Measurements from ENCODE around the gene SLC35C1. TPM values are rescaled to one million over a fixed set of nuclear protein-coding genes. Genes with fewer than 3 reads are reported as not detected.

The SLC35C1 gene
- total and polyA plus RNA-seq, 2 of the 13 experiments (the other 11 are each of a cell fraction or from before 2014, with no cell fraction given) = 2.9 to 7.0 TPM

DNA sequence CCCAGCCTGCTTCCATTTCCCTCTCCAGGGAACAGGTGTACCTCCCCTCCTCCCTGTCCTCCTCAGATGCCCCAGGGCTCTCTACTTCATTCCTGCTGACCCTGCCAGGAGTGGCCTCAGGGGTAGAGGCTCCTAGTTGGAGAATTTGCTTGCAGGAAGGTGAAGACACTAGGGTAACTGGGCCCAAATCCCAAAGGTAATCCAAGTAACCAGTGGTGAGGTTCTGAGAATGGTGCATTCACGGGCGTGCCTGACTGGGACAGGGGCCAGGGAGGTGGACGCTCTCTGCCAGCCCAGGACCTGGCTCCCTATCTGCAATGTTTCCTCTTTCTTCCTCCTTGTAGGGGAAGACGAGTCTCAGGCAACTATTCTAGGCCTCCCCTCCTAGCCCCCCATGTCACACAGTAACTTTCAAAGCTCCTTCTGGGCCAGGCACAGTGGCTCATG is 2.9 kb downstream of the SLC35C1 start:
- peak overlapping the region; percentile 93 for H3K4me2 ChIP-seq (ENCODE audit: low read depth, low read length)
- 93% methylated on average over 3 of the region's 4 CpGs for WGBS (ENCODE audit: low lambda C conversion rate)
- no peaks in the 10 kb centered on the region; the same call in none of the 2 replicates for H4K20me1 ChIP-seq (ENCODE audit: insufficient read depth, low read length)
- no peak overlapping the region for H3K9ac ChIP-seq (ENCODE audit: insufficient read depth, low read depth, low read length)
- DNase-seq (ENCODE audit: low spot score) (no peak), ATAC-seq (no peak), FAIRE-seq (no peak)
- POLR2A ChIA-PET = interaction anchor here (4.1 kb wide), 1 partner anchor 39 kb away, joined by 14 read pairs; the partner anchor contains the start of gene CRY2
- intact Hi-C loops (cut with micrococcal nuclease; ENCODE audit: unreplicated experiment) = no loop called here
- CTCF ChIA-PET (ENCODE audit: low intra/inter-chr PET ratio, low total read pairs) = no interaction called here
- H3K27ac ChIP-seq (ENCODE audit: extremely low read length, insufficient read depth, low read length) = no peak overlapping the region
- BruUV-seq (replicated peaks) = no TSS peak
- H3K36me3 ChIP-seq (replicated peaks in 1 of 2; ENCODE audit: control insufficient read depth in 1 of 2, insufficient read depth in 2 of 2, low read length in 2 of 2) = peaks cover 1 to 16% of the 10 kb centered on the region in 2 experiments; a peak in 2 of 5 replicates
- H3K9me3 ChIP-seq (ENCODE audit: low read length) = no peaks in the 10 kb centered on the region
- peaks cover 0 to 5% of the 10 kb centered on the region in 2 experiments; a peak in 1 of 5 replicates for H3K27me3 ChIP-seq (ENCODE audit: control insufficient read depth in 1 of 2, insufficient read depth in 2 of 2, low read length in 2 of 2)
- H3K4me3 ChIP-seq (replicated peaks in 1 of 3; ENCODE audit: insufficient read depth in 1 of 3, low read depth in 2 of 3, low read length in 3 of 3) = 0 out of 6 replicates have a peak overlapping the region, but pooled peaks of 1 of the 3 experiments have one; percentile 89
- in situ Hi-C loops (cut with HindIII; ENCODE audit: extremely low pct_ligation_motif_present, low pct_unique_long_range_greater_than_20kb) = no loop called here
- peaks cover 11% of the 10 kb centered on the region for H3K79me2 ChIP-seq (ENCODE audit: insufficient read depth, low read length)
- H2AFZ ChIP-seq (ENCODE audit: low read length) = no peak overlapping the region
- peaks cover 32% of the 10 kb centered on the region for H3K4me1 ChIP-seq (ENCODE audit: insufficient read depth, low read length)
- TF ChIP-seq TBX3 (IDR thresholded peaks at IDR 0.05; ENCODE audit: borderline replicate concordance) = no peak
- TF ChIP-seq SMAD3 (CRISPR knock-in tag; IDR thresholded peaks at IDR 0.05) = no peak
- TF ChIP-seq ARID2 (CRISPR knock-in tag; IDR thresholded peaks at IDR 0.05; ENCODE audit: borderline replicate concordance) = no peak
- no peak for TF ChIP-seq SNAPC2 (CRISPR knock-in tag; IDR thresholded peaks at IDR 0.05)
- TF ChIP-seq, protein P1, sequence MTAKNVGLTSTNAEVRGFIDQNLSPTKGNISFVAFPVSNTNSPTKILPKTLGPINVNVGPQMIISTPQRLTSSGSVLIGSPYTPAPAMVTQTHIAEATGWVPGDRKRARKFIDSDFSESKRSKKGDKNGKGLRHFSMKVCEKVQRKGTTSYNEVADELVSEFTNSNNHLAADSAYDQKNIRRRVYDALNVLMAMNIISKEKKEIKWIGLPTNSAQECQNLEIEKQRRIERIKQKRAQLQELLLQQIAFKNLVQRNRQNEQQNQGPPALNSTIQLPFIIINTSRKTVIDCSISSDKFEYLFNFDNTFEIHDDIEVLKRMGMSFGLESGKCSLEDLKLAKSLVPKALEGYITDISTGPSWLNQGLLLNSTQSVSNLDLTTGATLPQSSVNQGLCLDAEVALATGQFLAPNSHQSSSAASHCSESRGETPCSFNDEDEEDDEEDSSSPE (CRISPR knock-in tag; IDR thresholded peaks at IDR 0.05) = no peak
- TF ChIP-seq, protein P2, sequence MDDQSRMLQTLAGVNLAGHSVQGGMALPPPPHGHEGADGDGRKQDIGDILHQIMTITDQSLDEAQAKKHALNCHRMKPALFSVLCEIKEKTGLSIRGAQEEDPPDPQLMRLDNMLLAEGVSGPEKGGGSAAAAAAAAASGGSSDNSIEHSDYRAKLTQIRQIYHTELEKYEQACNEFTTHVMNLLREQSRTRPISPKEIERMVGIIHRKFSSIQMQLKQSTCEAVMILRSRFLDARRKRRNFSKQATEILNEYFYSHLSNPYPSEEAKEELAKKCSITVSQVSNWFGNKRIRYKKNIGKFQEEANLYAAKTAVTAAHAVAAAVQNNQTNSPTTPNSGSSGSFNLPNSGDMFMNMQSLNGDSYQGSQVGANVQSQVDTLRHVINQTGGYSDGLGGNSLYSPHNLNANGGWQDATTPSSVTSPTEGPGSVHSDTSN (CRISPR knock-in tag; IDR thresholded peaks at IDR 0.05; ENCODE audit: borderline replicate concordance) = no peak
- TF ChIP-seq ZNF558 (CRISPR knock-in tag; IDR thresholded peaks at IDR 0.05; ENCODE audit: borderline replicate concordance) = no peak
- TF ChIP-seq POLR2AphosphoS2 (IDR thresholded peaks at IDR 0.05; ENCODE audit: low read depth, low read length) = no peak
- TF ChIP-seq ZNF619 (CRISPR knock-in tag; IDR thresholded peaks at IDR 0.05) = no peak
- no peak for TF ChIP-seq ATRX (CRISPR knock-in tag; IDR thresholded peaks at IDR 0.05; ENCODE audit: borderline replicate concordance)
- no peak for TF ChIP-seq NR2F6 (IDR thresholded peaks at IDR 0.05)
- no peak for TF ChIP-seq NR2F6 (CRISPR knock-in tag; IDR thresholded peaks at IDR 0.05)
- no peak for TF ChIP-seq NRL (CRISPR knock-in tag; IDR thresholded peaks at IDR 0.05; ENCODE audit: borderline replicate concordance)
- TF ChIP-seq SOX5 (CRISPR knock-in tag; IDR thresholded peaks at IDR 0.05; ENCODE audit: borderline replicate concordance) = no peak
- no peak for TF ChIP-seq ZNF432 (CRISPR knock-in tag; IDR thresholded peaks at IDR 0.05; ENCODE audit: borderline replicate concordance)
- no peak for TF ChIP-seq RBAK (CRISPR knock-in tag; IDR thresholded peaks at IDR 0.05)
- no peak for TF ChIP-seq CBX1 (IDR thresholded peaks at IDR 0.05; ENCODE audit: low read depth)

Measured in HepG2 (cell line).